ENCODE results near the gene BMP2. TPM values are rescaled to one million over a fixed set of nuclear protein-coding genes. Genes with fewer than 3 reads are reported as not detected.

BMP2 gene
- total RNA-seq, 4 donors from 2014 or later, result 12.3 to 36.6 (median 20.3) TPM

GRCh38 chr20:6829510-6830116 is 62.1 kb downstream of the BMP2 start:
- no peak for DNase-seq (ENCODE audit: low spot score)
- no peak for ATAC-seq (ENCODE audit: low FRiP score)
- TF ChIP-seq CTCF (IDR thresholded peaks at IDR 0.05), result no peak
